PC-9 (cell line): Measurements from ENCODE around the gene ZNF462.

Experiments used
- EZH2 ChIP-seq: fragments of 200-600 bp; sonication (generic); IDR thresholded peaks from 2 replicates; pipeline ENCODE4 v1.8.0; 2017; ENCODE audit warnings: antibody characterized with exemption, low read depth
- TF ChIP-seq, protein P1 (sequence below): fragments of 200-600 bp; sonication (generic); conservative IDR thresholded peaks from 2 replicates; pipeline ENCODE4 v1.6.1; 2017; ENCODE audit warnings: mixed run types, antibody characterized with exemption, mild to moderate bottlenecking, moderate library complexity

GRCh38 chr9:107042606-107043005, 179.6 kb downstream of the ZNF462 start:
- TF ChIP-seq, protein P1, sequence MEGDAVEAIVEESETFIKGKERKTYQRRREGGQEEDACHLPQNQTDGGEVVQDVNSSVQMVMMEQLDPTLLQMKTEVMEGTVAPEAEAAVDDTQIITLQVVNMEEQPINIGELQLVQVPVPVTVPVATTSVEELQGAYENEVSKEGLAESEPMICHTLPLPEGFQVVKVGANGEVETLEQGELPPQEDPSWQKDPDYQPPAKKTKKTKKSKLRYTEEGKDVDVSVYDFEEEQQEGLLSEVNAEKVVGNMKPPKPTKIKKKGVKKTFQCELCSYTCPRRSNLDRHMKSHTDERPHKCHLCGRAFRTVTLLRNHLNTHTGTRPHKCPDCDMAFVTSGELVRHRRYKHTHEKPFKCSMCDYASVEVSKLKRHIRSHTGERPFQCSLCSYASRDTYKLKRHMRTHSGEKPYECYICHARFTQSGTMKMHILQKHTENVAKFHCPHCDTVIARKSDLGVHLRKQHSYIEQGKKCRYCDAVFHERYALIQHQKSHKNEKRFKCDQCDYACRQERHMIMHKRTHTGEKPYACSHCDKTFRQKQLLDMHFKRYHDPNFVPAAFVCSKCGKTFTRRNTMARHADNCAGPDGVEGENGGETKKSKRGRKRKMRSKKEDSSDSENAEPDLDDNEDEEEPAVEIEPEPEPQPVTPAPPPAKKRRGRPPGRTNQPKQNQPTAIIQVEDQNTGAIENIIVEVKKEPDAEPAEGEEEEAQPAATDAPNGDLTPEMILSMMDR = no peak
- no peak for TF ChIP-seq EZH2
